Stimulated activated CD8-positive, alpha-beta memory T cell treated with anti-CD3 and anti-CD28 coated beads, Interleukin-12 subunit alpha, Interleukin-12 subunit beta, amount 100 ng/mL, for 1 hour (primary cell): ENCODE results near the gene PSMD14.
"Not testable (repeated sequence)": the region's sequence is repeated elsewhere in the genome, so short reads cannot be mapped to it uniquely, and the experiment has no call there.

Source experiments
- DNase-seq: peaks from one replicate; pipeline ENCODE4 v3.0.0-alpha.2; 2020; ENCODE audit warnings: low read depth

PSMD14 gene

DNA sequence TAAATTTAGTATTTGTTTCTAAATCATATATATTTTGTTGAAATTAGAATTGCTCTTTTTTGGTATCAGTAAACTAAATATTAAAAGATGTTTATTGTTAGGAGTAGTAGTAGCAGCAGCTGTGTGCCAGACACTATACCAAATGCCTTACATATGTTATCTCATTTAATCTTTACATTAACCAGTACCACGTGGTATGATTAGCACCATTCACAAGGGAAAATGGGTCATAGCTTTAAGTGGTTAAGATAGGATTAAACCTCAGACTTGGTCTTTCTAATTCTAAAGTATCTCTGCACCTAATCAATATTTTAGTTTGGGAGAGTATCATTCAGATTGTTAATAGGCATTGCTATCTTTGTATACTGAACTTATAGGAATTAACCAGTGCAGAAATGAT lies 29.0 kb downstream of the PSMD14 start:
- no peak for DNase-seq

DNA sequence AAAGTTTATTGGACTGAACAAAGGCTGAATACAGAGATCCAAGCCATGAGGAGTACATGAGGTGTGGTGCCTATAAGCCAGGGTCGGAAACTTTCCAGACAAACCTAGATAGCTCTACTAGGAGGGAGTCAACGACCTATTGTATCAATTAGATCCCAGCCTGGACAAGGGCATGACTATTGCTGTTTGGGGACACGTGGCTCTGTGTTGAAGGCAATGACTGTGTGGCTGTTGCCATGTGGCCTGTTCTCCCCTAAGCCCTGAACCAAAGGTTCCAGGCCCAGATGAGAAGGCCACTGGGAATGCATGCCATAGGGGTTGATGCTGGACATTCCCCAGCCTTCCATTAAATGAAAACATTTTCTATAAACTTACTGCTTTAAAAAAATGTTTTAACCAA lies 31.3 kb downstream of the PSMD14 start:
- DNase-seq: not testable (repeated sequence)

DNA sequence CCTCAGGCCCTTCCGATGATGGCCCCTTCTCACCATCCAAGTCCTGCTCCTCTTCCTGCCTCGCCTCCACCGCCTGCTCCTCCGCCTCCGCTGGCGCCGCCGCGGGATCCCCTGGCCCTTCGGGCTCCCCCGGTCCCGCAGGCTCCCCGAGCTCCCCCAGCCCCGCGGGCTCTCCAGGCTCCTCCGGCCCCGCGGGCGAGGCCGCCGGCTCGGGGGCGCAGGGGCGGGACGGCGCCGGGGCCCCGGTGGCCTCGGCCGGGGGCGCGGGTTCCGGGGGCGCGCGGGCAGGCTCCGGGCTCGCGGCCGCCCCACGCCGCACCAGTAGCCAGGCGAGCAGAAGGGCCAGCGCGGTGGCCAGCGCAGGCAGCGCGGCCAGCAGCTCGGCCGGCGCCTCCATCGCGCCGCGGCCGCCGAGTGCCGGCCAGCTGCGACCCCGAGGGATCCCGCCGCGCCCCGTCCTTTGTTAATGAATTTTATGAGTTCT lies 32.7 kb downstream of the PSMD14 start:
- DNase-seq: not testable (repeated sequence)

DNA sequence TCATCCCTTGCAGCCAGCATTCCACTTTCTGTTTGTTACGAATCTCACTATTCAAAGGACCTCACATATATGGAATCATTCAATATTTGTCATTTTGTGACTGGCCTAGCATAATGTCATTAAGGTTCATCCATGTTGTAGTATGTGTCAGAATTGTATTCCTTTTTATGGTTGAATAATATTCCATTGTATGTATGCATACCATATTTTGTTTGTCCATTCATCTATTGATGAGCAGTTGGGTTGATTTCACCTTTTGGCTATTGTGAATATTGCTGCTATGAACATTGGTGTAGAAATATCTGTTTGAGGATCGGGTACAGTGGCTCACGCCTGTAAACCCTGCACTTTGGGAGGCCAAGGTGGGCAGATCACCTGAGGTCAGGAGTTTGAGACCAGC lies 35.0 kb downstream of the PSMD14 start:
- DNase-seq: no peak

DNA sequence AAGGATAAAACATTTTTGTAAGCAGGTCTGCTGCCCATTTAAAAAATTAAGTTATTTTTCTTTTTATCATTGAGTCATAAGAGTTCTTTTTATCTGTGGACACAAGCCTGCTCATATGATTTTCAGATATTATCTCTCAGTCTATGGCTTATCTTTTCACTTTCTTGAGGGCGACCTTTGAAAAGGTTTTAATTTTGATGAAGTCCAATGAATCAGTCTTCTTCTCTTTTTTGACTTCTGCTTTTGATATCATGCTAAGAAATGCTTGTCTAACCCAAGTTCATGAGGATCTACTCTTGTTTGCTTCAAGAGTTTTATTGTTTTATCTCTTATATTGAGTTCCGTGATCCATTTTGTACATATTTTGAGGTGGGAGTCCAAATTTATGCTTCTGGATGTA lies 36.5 kb downstream of the PSMD14 start:
- no peak for DNase-seq

DNA sequence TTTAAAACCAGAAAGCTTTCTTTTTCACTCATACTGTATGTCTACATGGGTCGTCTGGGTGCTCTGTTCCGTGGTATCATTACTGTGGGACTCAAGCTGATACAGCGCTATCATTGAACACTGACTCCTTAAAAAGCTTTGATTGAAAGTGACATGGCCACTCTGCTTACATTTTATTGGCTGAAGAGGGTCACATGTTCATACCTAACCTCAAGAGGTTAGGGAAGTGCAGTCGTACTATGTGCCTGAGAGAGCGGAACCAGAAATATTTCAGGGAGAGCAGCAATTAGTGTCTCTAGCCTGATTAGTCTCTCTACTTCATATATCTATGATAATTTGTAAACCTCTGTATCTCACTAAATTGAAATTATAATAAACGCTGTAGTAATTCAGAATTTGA lies 43.5 kb downstream of the PSMD14 start:
- no peak for DNase-seq

DNA sequence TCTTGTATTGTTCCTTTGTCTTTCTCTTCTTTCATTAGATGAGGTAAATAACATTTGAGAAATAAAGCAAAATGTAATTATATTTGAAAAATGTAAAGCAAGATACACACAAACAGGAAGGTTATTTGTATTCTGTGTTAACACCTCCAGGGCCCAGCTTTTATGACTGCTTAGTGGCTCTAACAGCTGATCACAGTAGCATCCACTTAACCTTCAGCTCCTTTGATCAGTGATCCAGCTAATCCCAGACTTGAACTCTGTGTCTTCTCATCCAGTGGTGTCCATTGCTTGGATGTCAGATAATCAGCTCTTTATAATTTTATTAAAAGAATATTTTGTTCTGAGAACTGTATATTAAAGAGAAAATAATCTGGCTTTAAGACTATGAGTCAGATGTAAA lies 44.5 kb downstream of the PSMD14 start:
- no peak for DNase-seq

DNA sequence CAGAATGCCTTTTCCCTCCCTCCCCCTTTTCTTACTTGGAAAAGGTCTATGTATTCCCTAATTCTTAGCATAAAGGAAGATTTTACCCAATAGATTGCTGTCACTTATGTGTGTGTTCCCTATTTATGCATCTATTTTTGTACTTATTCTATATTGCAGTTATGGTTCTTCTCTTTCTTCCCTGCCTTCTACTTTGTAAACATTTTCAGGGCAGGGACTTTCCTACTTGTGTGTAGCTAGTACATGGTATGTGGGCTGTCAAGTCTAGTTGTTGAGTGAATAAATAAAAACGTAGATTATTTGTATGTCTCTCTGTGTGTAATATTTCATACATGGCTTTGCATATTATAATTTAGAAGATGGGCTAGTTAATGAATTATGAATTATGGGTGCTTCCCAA lies 45.3 kb downstream of the PSMD14 start:
- DNase-seq: no peak

DNA sequence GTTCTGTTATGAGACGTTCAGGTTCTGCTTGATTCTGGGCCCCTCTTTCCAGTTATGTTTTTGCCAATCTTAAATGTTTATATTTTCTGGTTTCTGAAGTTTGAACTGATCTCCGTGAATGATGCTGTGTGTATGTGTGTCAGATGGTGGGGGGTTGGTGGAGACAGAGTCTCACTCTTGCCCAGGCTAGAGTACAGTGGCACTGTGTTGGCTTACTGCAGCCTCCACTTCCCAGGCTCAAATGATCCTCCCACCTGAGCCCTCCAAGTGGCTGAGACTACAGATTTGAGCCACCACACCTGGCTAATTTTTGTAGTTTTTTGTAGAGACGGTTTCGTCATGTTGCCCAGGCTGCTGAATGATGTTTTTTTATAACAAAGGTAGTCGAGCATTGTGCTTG lies 45.9 kb downstream of the PSMD14 start:
- no peak for DNase-seq

DNA sequence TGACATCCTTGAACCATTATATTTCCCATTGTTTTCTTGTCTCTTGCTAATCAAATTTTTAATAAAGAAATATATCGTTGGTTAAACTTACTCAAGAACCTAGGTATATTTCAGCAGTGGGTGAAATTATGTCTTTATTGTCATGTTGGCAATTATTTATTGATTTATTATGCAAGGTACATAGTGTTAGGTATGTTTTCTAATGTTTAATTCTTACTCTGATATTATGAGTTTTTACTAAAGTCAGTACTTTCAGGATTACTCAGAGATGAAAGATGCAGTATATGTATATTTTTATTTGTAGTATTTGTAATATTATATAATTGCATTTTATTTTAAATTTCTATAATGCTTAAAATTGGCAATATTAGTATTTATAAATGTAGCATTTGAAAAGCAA lies 46.9 kb downstream of the PSMD14 start:
- DNase-seq: no peak

DNA sequence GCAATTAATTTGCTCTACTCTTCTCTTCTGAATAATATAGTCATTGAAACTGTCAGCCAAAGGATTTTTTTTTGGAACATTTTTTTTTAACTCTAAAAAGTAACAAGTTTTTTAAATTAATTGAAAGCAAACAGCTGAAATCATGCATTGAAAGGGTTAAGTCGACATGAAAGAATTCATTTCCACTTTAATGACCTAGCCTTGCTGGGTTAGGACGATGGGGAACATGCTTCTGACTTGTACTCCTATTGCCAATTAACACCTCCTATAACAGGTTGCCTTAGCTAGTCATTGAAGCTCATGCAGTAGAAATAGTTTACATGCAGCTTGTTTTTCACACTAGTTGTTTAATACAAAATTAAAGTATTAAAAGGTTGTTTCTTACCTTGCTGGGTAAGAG lies 47.8 kb downstream of the PSMD14 start:
- DNase-seq: no peak

DNA sequence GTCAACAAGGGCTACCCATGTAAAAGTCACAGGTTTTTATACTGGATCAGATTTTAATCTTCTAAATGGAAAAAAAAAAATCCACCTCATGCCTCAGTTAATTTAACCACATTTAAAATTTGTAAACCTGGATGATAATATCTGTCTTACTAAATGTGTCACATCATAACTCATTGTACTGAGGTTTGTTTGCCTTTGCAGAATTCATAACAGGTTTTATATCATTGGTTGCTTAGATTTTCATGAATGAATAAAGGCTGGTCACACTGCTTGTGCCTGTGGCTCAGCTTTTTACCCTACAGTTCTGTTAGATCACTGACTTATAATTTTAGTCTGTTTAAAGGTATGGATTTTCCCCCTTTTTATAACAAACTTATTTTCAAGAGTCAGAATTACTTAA lies 48.9 kb downstream of the PSMD14 start:
- no peak for DNase-seq

DNA sequence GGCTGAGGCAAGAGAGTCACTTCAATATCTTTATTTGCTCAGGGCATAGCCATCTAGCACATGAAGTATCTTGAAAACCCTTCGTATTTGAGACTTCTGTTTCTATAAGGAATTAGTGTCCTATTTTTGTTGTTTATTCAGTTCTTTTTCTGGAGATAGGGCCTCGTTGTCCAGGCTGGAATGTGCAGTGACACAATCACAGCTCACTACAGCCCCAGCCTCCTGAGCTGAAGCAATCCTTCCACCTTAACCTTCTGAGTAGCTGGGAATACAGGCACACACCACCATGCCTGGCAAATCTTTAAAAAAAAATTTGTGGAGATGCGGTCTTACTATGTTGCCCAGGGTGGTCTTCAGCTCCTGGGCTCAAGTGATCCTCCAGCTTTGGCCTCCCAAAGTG lies 50.6 kb downstream of the PSMD14 start:
- DNase-seq: no peak

DNA sequence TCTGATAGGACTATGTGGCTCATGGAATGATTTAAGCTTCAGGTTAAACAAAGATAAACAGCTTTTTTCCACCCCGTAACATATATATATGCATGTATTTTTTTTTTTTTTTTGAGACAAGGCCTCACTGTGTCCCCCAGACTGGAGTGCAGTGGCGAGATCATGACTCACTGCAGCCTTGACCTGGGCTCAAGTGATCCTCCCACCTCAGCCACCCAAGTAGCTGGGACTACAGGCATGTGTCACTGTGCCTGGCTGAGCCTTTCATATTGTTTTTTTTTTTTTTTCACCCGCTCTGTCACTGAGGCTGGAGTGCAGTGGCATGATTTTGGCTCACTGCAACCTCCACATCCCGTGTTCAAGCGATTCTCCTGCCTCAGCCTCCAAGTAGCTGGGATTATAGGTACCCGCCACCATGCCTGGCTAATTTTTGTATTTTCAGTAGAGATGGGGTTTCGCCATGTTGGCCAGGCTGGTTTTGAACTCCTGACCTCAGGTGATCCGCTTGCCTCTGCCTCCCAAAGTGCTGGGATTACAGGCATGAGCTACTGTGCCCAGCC lies 52.0 kb downstream of the PSMD14 start:
- DNase-seq: not testable (repeated sequence)

DNA sequence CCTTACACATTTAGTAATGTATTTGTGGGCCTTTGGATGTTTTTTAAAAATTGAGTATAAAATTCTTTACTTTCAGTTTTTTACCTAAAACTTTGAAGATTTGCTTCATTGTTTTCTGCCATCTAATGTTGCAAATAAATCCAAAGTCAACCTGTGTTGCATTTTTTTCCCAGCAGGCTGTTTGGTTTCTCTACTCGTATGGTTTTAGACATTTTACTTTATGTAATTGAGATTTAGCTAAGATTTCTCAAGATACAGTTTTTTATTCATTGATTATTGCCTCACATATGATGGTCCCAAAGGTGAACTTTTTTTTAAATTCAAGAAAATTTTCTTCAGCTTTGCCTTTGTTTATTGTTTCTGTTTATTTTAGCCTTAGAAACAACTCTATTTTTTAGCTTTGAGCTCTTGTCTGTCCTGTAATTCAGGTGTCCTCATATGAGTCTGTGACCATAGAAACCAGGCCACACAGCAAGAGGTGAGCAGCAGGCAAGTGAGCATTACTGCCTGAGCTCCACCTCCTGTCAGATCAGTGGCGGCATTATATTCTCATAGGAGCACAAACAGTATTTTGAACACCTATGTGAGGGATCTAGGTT lies 54.4 kb downstream of the PSMD14 start:
- DNase-seq: no peak

DNA sequence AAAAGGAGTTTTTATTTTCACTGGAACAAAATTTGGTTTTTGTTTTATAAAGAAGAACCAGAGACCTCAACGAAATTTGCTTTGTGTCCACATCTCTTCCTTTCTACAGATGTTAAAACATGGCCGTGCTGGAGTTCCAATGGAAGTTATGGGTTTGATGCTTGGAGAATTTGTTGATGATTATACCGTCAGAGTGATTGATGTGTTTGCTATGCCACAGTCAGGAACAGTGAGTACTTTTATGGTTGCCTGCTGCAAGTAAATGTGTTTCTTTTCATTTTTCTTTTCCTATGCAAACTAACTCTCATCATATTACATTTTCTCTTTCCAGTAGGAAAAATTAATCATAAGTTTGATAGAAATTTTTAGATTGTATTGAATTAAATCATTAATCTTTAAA lies 59.5 kb downstream of the PSMD14 start:
- no peak for DNase-seq

DNA sequence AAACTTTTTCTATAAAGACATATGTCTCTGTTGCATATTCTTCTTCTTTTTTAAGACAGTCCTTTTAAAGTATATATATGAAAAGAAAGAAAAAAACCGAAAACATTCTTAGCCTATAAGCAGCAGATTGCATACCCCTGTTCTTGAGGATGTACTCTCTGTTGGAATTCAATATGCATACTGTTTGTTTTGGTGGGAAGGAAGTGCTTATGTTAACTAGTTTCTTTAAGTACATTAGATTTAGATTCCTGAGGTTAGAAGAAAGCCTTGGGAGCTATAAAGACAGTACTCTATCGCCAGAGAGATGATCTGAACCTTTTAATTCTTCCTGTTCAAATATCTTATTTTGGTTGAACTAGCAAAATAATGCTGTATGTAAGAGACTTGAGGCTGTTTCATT lies 61.1 kb downstream of the PSMD14 start:
- DNase-seq: no peak

DNA sequence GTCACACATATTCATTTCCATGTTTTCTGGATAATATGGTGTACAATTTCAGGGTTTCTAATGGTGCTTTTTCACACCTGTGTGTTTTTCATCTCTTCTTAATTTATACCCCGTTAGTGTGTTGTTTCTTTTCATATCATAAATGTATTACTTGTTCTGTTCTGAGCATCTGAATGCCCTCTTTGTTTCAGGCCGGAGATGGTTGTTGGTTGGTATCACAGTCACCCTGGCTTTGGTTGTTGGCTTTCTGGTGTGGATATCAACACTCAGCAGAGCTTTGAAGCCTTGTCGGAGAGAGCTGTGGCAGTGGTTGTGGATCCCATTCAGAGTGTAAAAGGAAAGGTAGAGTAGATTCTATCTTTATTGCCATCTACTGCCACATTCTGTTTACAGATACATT lies 62.8 kb downstream of the PSMD14 start:
- no peak for DNase-seq

DNA sequence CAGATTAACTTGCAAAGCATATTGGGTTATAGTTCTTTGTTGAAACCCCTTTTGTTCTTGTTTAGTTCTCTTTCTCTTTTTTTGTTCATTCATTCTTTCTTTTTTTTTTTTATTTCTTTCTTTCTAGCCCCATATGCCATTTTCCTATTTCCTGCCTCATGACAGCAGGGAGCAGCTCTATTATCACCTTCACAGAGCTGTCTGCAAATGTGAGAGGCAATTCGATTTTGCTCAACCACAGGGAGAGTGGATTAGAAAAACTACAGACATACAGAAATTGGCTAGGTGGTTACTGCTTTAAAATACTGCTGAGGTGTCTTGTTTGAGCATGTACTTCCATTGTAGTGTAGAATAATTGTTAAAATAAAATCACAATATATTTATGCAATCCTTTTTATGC lies 63.6 kb downstream of the PSMD14 start:
- no peak for DNase-seq

DNA sequence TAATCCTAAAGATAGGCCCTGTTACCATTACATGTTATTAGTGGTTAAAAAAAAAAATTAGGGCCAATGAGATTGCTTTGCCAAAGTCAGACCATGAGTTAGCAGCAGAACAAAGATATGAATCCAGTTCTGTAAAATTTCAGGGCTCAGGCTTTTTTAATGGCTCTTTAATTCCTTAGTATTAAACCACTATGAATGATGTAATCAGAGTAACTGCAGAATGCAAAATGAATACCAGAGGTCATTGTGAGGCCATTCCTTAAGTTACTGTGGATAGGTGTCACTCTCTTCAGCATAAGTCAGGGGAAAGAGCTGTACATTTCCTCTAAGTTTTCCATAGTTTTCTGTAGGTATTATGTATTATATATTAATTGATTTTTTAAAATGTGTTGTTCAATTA lies 65.7 kb downstream of the PSMD14 start:
- DNase-seq: no peak

DNA sequence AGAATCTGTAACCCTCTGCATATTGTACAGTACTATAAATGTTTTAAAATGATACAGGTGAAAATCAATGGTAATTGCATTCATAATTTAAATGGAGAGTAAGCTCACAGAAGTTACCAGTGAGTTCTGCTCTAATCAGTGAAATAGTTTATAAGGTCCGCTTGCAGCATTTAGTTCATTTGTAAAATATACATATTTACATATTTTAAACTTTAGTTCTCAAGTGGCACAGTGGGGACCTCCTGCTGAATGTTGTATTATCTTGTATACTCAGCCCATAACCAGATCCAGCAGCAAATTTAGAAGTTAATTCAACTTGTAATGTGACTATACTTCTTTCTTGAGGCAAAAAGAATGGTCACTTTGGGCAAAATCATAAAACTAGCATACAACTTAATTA lies 66.2 kb downstream of the PSMD14 start:
- DNase-seq: no peak

DNA sequence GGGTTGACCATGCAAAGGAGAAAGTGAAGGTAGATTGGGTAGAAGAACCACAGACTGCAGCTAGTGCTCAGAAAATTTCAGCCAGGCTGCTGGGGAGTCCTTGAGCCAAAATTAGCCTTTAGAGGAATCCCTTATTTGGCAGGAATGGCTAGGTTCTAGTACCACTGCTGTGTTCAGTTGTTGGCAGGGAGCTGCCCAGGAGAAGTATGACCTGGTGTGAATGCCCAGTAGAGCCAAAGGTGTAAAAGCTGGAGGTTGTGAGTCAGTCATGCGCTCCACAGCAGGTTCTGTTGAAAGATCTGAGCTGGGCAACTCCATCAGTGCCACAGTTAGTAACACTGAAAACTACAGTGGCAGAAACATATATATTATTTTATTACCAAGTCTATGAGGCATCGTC lies 71.5 kb downstream of the PSMD14 start:
- no peak for DNase-seq

DNA sequence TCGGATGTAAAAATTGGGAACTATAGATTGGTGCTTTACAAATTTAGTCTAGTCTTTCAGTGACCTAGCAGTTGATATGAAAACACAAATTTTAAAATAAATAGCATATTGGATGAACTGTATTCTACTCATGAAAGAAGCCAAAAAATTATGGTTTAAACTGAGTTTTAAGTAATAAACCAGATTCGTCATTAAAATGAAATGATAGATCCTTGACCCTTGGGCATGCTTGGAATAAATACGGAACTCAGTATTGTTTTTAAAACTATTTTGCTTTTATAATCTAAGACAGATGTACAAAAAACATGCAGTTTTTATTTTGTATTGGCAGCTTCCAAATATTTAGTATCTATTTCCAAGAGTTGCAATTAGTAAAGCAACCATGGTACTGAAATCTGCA lies 73.3 kb downstream of the PSMD14 start:
- DNase-seq: no peak

DNA sequence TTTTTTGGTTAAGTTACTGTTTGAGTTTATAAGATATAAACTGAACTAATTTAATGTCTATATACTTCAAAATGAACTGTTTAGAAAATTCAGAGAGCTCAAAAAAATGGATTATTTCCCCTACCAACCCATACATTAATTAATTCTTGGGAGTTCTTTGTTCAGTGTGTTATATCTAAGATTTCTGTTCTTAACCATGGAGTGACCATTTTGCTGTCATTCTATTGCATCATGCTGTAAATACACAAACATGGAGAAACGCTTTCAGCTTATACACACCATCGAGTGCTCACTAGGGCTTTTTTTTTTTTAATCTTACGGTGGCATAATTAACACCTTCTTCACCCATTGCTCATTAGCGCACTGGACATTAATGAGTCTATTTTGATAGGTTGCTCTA lies 74.5 kb downstream of the PSMD14 start:
- no peak for DNase-seq

DNA sequence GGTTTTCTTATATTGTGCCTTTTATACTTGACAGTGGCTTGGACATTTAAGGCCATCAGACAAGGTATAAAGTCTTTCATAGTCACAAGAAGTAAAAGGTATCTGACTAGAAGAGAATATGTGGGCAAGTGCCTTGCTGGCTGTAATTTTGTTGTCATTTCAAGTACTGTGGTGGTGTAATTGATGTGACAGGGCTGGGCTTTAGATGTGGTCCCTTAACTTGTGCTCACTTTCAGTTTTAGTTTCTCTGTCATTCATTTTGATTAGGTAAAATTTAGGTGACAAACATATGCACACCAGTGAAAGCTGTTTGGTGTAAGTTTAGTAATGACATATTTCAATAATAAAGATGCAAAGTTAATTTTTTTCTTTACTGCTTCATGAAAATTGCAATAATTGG lies 76.6 kb downstream of the PSMD14 start:
- DNase-seq: no peak
